GM12878 (cell line): ENCODE data around the gene EIF1. TPM values are rescaled to one million over a fixed set of nuclear protein-coding genes. Genes with fewer than 3 reads are reported as not detected.

ENCODE experiments used
- ATAC-seq: fragments of 200-7000 bp; cut with Tn5 transposase; 3 replicates; pipeline ENCODE4 v1.9.1; 2020; ENCODE audit warnings: mild to moderate bottlenecking, moderate library complexity
- BruUV-seq: library from RNA; stranded (reverse); fragments of 400-500 nt; replicated peaks from 2 replicates; lab custom pipeline; 2021; lab: Mats Ljungman, UMichigan
- CTCF ChIA-PET: fragments of 300-600 bp; sonication (Branson Sonifier 250); formaldehyde crosslinking; extraction: SDS; loops from one replicate; lab custom pipeline; 2021; ENCODE audit warnings: inconsistent platforms; lab: Yijun Ruan, JAX
- POLR2A ChIA-PET: fragments of 350-600 bp; formaldehyde crosslinking; extraction: SDS; loops from one replicate; lab custom pipeline; 2021; ENCODE audit warnings: inconsistent platforms; lab: Charles Lee
- RAD21 ChIA-PET: fragments of 300-600 bp; sonication (Branson Sonifier 250); formaldehyde crosslinking; loops from one replicate; lab custom pipeline; 2023; ENCODE audit warnings: antibody characterized with exemption; ENCODE audit not compliant: unreplicated experiment; lab: Charles Lee
- SMC1A ChIA-PET: fragments of 300-600 bp; sonication (Branson Sonifier 250); formaldehyde crosslinking; loops from one replicate; lab custom pipeline; 2023; ENCODE audit not compliant: unreplicated experiment, uncharacterized antibody; lab: Charles Lee
- DNase-seq: peaks from one replicate; pipeline ENCODE4 v3.0.0-alpha.2; 2011; ENCODE audit warnings: low read depth, low spot score
- FAIRE-seq: peaks from 3 replicates; lab custom pipeline; 2011; peaks lifted over from hg19 to GRCh38; lab: Jason Lieb, UNC
- H2AFZ ChIP-seq: 2 replicates; pipeline ENCODE4 v1.6.0; 2011; ENCODE audit warnings: low read depth, low read length, control low read depth; ENCODE audit not compliant: control insufficient read depth
- H3K27ac ChIP-seq: 2 replicates; pipeline ENCODE4 v1.5.1; 2011; ENCODE audit warnings: control low read depth; ENCODE audit not compliant: control insufficient read depth, insufficient read depth
- H3K27me3 ChIP-seq, 2 experiments: replicated peaks in 1 of 2; 2 replicates each; pipeline versions ENCODE4 v1.6.0 to v1.6.1; 2011; ENCODE audit warnings: low read length in 1 of 2; ENCODE audit not compliant: control insufficient read depth in 2 of 2, insufficient read depth in 2 of 2
- H3K36me3 ChIP-seq, 2 experiments: 2 replicates each; pipeline ENCODE4 v1.5.1; 2011; ENCODE audit warnings: low read length in 1 of 2; ENCODE audit not compliant: control insufficient read depth in 2 of 2, insufficient read depth in 2 of 2
- H3K4me1 ChIP-seq: 2 replicates; pipeline ENCODE4 v1.6.1; 2011; ENCODE audit warnings: mild to moderate bottlenecking, low read length, moderate library complexity, mixed read lengths; ENCODE audit not compliant: control insufficient read depth, insufficient read depth
- H3K4me2 ChIP-seq: 2 replicates; pipeline ENCODE4 v1.6.0; 2011; ENCODE audit warnings: control low read depth; ENCODE audit not compliant: control insufficient read depth, insufficient read depth
- H3K4me3 ChIP-seq: fragments of 200-600 bp; sonication (generic); 2 replicates; pipeline ENCODE4 v1.5.1; 2016
- H3K79me2 ChIP-seq: 2 replicates; pipeline ENCODE4 v1.6.0; 2011; ENCODE audit warnings: low read length; ENCODE audit not compliant: control insufficient read depth, insufficient read depth
- H3K9ac ChIP-seq: 2 replicates; pipeline ENCODE4 v1.8.0; 2011; ENCODE audit warnings: low read length, control low read depth, mixed read lengths; ENCODE audit not compliant: control insufficient read depth, insufficient read depth
- H3K9me3 ChIP-seq: replicated peaks from 3 replicates; pipeline ENCODE4 v1.5.1; 2011; ENCODE audit warnings: mild to moderate bottlenecking, low read length; ENCODE audit not compliant: control insufficient read depth, insufficient read depth
- H4K20me1 ChIP-seq: 2 replicates; pipeline ENCODE4 v1.6.0; 2011; ENCODE audit not compliant: control insufficient read depth, insufficient read depth
- BCLAF1 ChIP-seq: fragments of 450-650 bp; IDR thresholded peaks from 2 replicates; pipeline ENCODE4 v1.6.1; 2017; ENCODE audit warnings: antibody characterized with exemption, mild to moderate bottlenecking, moderate library complexity
- CEBPB ChIP-seq, 2 experiments: fragments of 150-350 bp in 1 of 2; IDR thresholded peaks; 2 replicates each; pipeline ENCODE4 v1.6.1; 2012 to 2014; ENCODE audit warnings: low read depth in 2 of 2, low read length in 2 of 2, borderline replicate concordance in 1 of 2, inconsistent platforms in 1 of 2
- HSF1 ChIP-seq: fragments of 150-350 bp; IDR thresholded peaks from 2 replicates; pipeline ENCODE4 v1.6.1; 2014; ENCODE audit warnings: mild to moderate bottlenecking, low read depth, low read length
- KAT2A ChIP-seq: conservative IDR thresholded peaks from 2 replicates; pipeline ENCODE4 v1.6.1; 2011; ENCODE audit warnings: low read depth, low read length; ENCODE audit not compliant: control insufficient read depth
- MAX ChIP-seq: IDR thresholded peaks from 2 replicates; pipeline ENCODE4 v1.6.1; 2012; ENCODE audit warnings: low read depth, low read length, improper control_type of control experiment
- RB1 ChIP-seq: fragments of 450-650 bp; formaldehyde crosslinking; IDR thresholded peaks from 2 replicates; pipeline ENCODE4 v1.6.1; 2017; ENCODE audit warnings: mild to moderate bottlenecking, borderline replicate concordance
- RELB ChIP-seq: fragments of 450-650 bp; IDR thresholded peaks from 2 replicates; pipeline ENCODE4 v1.6.1; 2017; ENCODE audit warnings: low read depth, mild to moderate bottlenecking, moderate library complexity
- SMARCA5 ChIP-seq: fragments of 450-650 bp; IDR thresholded peaks from 2 replicates; pipeline ENCODE4 v1.6.1; 2017; ENCODE audit warnings: mild to moderate bottlenecking
- ZNF687 ChIP-seq: fragments of 450-650 bp; IDR thresholded peaks from 2 replicates; pipeline ENCODE4 v1.6.1; 2017; ENCODE audit warnings: mild to moderate bottlenecking, moderate library complexity
- WGBS: methylation state at CpG from one replicate; pipeline ENCODE4 v1.1.6; 2016; ENCODE audit warnings: low lambda C conversion rate; ENCODE audit not compliant: insufficient replicate concordance, insufficient coverage; ENCODE audit errors: missing lambda C conversion rate; 5-methylcytosine and 5-hydroxymethylcytosine counted together
- in situ Hi-C: fragments of 300-500 bp; cut with MboI; formaldehyde crosslinking; loops from 9 replicates; pipeline ENCODE4 v1.14.3; 2018; ENCODE audit warnings: mixed read lengths
- intact Hi-C: fragments of 100-400 bp; cut with micrococcal nuclease; formaldehyde crosslinking; loops from one replicate; pipeline ENCODE4 v1.14.2; 2022; ENCODE audit not compliant: unreplicated experiment
- polyA plus RNA-seq, 11 experiments: library from polyadenylated mRNA; depleted of rRNA in 4 of 11; unstranded in 6 of 11; stranded (reverse) in 5 of 11; fragments of >200 nt; fragmentation: Nextera tagmentation in 4 of 11; fragmentation: Illumina TruSeq in 1 of 11; extraction: Ambion mirVana in 4 of 11; extraction: Trizol in 1 of 11; gene quantifications; 1 replicate in 1 of 11; 2 replicates in 10 of 11; pipeline versions ENCODE4 v1.2.1 to v1.2.3, GENCODE V29; 2011 to 2016; ENCODE audit warnings: inconsistent platforms in 2 of 11, missing spikeins in 2 of 11, low read depth in 1 of 11
- total RNA-seq, 4 experiments: library from RNA; depleted of rRNA in 3 of 4; stranded (reverse); fragments of >200 nt in 3 of 4; fragmentation: Illumina TruSeq in 1 of 4; extraction: Trizol in 1 of 4; gene quantifications; 2 replicates each; pipeline versions ENCODE4 v1.2.1 to v1.2.3, GENCODE V29; 2013 to 2021

Gene EIF1
- total and polyA plus RNA-seq, 10 of the 15 experiments (the other 5 are each of a cell fraction or from before 2014, with no cell fraction given) = 39.4 to 815 (median 480) TPM

GRCh38 chr17:41672153-41672552 is 16.5 kb upstream of the EIF1 start:
- ChIA-PET CTCF (interaction anchor here (1.8 kb wide), 1 partner anchor 18 kb away, joined by 5 read pairs; no protein-coding TSS in a partner anchor), SMC1A (interaction anchor here (4.0 kb wide), 1 partner anchor 17 kb away, joined by 27 read pairs; the partner anchor contains the start of gene EIF1), POLR2A (interaction anchor here (0.6 to 0.8 kb wide), 4 partner anchors 901 to 1860 kb away, joined by 3 to 4 read pairs (median 3); no protein-coding TSS in a partner anchor), RAD21 (interaction anchor here (0.7 to 2.3 kb wide), 3 partner anchors 17 to 1147 kb away, joined by 3 to 9 read pairs (median 3); partner anchors contain the start of gene EIF1)
- BruUV-seq = no TSS peak
- no peaks in the 10 kb centered on the region for H4K20me1 ChIP-seq
- WGBS = 40% methylated on average over 7 of the region's 7 CpGs
- no peak overlapping the region for H3K9ac ChIP-seq
- intact Hi-C loops = loop anchor here (5.0 kb wide), 1 partner anchor 1350 kb away; no protein-coding TSS in a partner anchor
- no peaks in the 10 kb centered on the region for H3K79me2 ChIP-seq
- ATAC-seq (peak; percentile 24), DNase-seq (no peak), FAIRE-seq (no peak)
- H3K36me3 ChIP-seq = no peaks in the 10 kb centered on the region
- H3K27me3 ChIP-seq = no peaks in the 10 kb centered on the region
- H3K4me3 ChIP-seq = no peak overlapping the region
- in situ Hi-C loops = loop anchor here (10.0 kb wide), 1 partner anchor 1347 kb away; no protein-coding TSS in a partner anchor
- H3K4me1 ChIP-seq = peaks cover 34% of the 10 kb centered on the region
- no peaks in the 10 kb centered on the region for H3K9me3 ChIP-seq
- no peak overlapping the region for H2AFZ ChIP-seq
- TF ChIP-seq MAX = no peak
- peak; percentile 25; the same call in 1 of the 2 replicates for TF ChIP-seq ZNF687
- 0 out of 2 replicates have a peak, but pooled peaks have one; percentile 16 for TF ChIP-seq RELB
- TF ChIP-seq BCLAF1 = no peak
- TF ChIP-seq CEBPB (IDR thresholded peaks at IDR 0.05; ENCODE audit: borderline replicate concordance in 1 of 2, low read depth in 2 of 2, low read length in 2 of 2) = no peak
- 0 out of 2 replicates have a peak, but pooled peaks have one; percentile 9 for TF ChIP-seq SMARCA5
- no peak for TF ChIP-seq KAT2A
- TF ChIP-seq HSF1 = no peak
- no peak for TF ChIP-seq RB1
- peak overlapping the region; percentile 7; the same call in 1 of the 2 replicates for H3K4me2 ChIP-seq
- H3K27ac ChIP-seq = peak overlapping the region; percentile 21; the same call in 1 of the 2 replicates
